ENCODE data around the gene ZSCAN10. TPM values are rescaled to one million over a fixed set of nuclear protein-coding genes. Genes with fewer than 3 reads are reported as not detected.

ZSCAN10 gene
- total RNA-seq, 1 donor from 2014 or later, result 50.7 TPM

DNA sequence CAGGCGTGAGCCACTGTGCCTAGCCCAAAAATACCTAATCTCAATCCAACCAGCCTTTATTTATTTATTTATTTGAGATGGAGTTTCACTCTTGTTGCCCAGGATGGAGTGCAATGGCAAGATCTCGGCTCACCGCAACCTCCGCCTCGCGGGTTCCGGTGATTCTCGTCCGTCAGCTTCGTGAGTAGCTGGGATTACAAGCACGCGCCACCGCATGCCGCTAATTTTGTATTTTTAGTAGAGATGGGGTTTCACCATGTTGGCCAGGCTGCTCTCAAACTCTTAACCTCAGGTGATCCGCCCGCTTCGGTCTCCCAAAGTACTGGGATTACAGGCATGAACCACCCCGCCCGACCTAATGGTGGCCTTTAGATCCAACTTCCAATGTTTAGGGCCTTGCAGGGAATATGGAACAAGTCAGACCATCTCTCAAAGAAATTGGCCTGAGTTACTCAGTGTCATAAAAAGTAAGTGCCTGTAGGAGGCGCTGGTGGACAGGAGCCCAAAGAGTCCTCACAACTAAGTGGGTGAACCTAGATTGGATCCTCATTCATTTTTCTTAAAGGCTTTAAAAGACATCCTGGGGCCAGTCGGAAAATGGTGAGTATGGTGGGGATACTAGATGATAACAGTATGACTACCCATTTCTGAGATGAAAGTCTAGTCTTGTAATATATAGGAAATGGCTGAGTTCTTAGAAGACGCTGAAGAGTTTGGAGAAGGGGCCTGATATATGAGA, 4.6 kb downstream of the ZSCAN10 start:
- Mint-ChIP-seq H3K4me3 (ENCODE audit: unreplicated experiment) (no peak overlapping the region), H3K27me3 (ENCODE audit: unreplicated experiment) (peaks cover 14% of the 10 kb centered on the region), H3K9me3 (ENCODE audit: unreplicated experiment) (no peaks in the 10 kb centered on the region), H3K4me1 (ENCODE audit: unreplicated experiment) (peaks cover 25% of the 10 kb centered on the region), H3K36me3 (ENCODE audit: low read depth, unreplicated experiment) (peaks cover 12% of the 10 kb centered on the region), H3K27ac (ENCODE audit: unreplicated experiment) (peak overlapping the region; percentile 10)
- TF ChIP-seq, protein P1, sequence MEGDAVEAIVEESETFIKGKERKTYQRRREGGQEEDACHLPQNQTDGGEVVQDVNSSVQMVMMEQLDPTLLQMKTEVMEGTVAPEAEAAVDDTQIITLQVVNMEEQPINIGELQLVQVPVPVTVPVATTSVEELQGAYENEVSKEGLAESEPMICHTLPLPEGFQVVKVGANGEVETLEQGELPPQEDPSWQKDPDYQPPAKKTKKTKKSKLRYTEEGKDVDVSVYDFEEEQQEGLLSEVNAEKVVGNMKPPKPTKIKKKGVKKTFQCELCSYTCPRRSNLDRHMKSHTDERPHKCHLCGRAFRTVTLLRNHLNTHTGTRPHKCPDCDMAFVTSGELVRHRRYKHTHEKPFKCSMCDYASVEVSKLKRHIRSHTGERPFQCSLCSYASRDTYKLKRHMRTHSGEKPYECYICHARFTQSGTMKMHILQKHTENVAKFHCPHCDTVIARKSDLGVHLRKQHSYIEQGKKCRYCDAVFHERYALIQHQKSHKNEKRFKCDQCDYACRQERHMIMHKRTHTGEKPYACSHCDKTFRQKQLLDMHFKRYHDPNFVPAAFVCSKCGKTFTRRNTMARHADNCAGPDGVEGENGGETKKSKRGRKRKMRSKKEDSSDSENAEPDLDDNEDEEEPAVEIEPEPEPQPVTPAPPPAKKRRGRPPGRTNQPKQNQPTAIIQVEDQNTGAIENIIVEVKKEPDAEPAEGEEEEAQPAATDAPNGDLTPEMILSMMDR (IDR thresholded peaks at IDR 0.05; ENCODE audit: unreplicated experiment), result peak; percentile 70
- peak; percentile 62 for DNase-seq (ENCODE audit: low spot score)

DNA sequence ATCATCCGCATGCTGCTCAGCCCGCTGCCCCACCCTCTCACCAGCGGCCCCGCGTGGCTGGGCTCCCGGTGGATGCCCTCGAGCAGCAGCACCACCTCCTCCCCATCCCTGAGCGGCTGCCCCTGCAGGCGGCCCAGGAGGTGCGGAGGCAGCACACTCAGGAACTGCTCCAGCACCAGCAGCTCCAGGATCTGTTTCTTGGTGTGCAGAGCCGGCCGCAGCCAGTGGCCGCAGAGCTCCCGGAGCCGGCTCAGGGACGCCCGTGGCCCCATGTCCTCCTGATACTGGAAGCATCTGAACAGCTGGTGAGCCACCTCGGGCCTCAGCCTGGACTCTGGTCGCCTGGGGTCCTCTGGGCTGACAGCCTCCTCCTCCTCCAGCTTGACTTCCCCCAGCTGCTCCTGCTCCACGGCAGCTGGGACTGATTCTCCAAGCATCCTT, 6.6 kb downstream of the ZSCAN10 start:
- peaks cover 24% of the 10 kb centered on the region for H3K4me1 Mint-ChIP-seq (ENCODE audit: unreplicated experiment)
- H3K4me3 Mint-ChIP-seq (ENCODE audit: unreplicated experiment), result no peak overlapping the region
- DNase-seq (ENCODE audit: low spot score), result no peak
- peaks cover 15% of the 10 kb centered on the region for H3K27me3 Mint-ChIP-seq (ENCODE audit: unreplicated experiment)
- TF ChIP-seq, protein P1 (IDR thresholded peaks at IDR 0.05; ENCODE audit: unreplicated experiment), result no peak
- H3K9me3 Mint-ChIP-seq (ENCODE audit: unreplicated experiment), result no peaks in the 10 kb centered on the region
- H3K36me3 Mint-ChIP-seq (ENCODE audit: low read depth, unreplicated experiment), result peaks cover 12% of the 10 kb centered on the region
- no peak overlapping the region for H3K27ac Mint-ChIP-seq (ENCODE audit: unreplicated experiment)

DNA sequence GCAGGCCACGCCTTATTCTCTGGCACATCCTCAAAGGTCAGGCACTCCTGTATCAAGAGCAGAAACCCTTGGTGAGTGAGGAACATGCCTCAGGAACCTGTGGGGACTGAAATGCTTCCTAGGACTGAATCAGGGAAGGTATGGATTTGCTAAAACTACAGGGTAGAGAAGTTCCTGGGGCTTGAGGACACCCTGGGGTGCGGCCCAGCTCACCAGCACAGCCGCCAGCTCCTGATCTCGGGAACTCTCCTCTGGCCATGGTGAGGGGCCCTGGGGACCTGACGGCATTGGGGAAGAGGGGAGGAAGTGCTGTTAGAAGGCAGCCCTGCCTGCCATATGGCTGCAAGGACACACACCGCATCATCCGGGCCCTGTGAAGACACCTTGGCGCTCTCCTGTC, 7.5 kb downstream of the ZSCAN10 start:
- H3K36me3 Mint-ChIP-seq (ENCODE audit: low read depth, unreplicated experiment), result peaks cover 12% of the 10 kb centered on the region
- peaks cover 25% of the 10 kb centered on the region for H3K4me1 Mint-ChIP-seq (ENCODE audit: unreplicated experiment)
- no peaks in the 10 kb centered on the region for H3K9me3 Mint-ChIP-seq (ENCODE audit: unreplicated experiment)
- no peak overlapping the region for H3K4me3 Mint-ChIP-seq (ENCODE audit: unreplicated experiment)
- no peak for DNase-seq (ENCODE audit: low spot score)
- TF ChIP-seq, protein P1 (IDR thresholded peaks at IDR 0.05; ENCODE audit: unreplicated experiment), result no peak
- no peak overlapping the region for H3K27ac Mint-ChIP-seq (ENCODE audit: unreplicated experiment)
- peaks cover 11% of the 10 kb centered on the region for H3K27me3 Mint-ChIP-seq (ENCODE audit: unreplicated experiment)

DNA sequence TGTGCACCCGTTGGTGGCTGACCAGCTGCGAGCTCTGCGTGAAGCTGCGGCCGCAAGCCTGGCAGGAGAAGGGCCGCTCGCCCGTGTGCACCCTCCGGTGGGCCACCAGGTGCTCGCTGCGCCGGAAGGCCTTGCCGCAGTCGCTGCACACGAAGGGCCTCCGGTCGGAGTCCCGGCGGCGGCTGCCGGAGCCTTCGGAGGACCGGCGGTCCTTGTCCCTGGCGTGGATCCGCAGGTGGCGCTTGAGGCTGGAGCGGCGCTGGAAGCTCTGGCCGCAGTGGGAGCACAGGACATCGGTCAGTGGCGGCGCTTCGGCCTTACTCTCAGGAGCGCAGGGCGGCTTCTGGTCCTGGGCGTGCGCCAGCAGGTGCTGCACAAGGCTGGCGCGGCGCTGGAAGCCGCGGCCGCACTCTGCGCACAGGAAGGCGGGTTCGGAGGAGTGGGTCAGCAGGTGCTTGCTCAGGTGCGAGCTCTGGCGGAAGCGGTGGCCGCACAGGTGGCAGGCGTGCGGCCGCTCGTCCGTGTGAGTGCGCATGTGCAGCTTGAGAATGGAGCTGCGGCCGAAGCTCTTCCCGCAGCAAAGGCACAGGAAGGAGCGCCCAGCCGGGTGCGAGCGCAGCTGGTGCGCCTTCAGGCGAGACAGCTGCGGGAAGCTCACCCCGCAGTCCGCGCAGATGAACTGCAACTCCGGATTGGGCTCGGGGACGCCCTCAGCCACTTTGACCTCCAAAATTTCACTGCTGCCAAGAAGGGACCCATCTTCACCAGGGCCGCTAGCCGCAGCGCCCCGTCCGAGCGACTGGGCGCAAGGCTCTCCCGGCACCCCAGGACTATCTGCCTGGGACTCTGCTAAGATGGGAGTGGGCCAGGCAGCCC, 9.1 kb downstream of the ZSCAN10 start:
- H3K9me3 Mint-ChIP-seq (ENCODE audit: unreplicated experiment), result no peaks in the 10 kb centered on the region
- DNase-seq (ENCODE audit: low spot score), result no peak
- H3K36me3 Mint-ChIP-seq (ENCODE audit: low read depth, unreplicated experiment), result peaks cover 12% of the 10 kb centered on the region
- peaks cover 38% of the 10 kb centered on the region for H3K4me1 Mint-ChIP-seq (ENCODE audit: unreplicated experiment)
- peak overlapping the region; percentile 42 for H3K4me3 Mint-ChIP-seq (ENCODE audit: unreplicated experiment)
- TF ChIP-seq, protein P1 (IDR thresholded peaks at IDR 0.05; ENCODE audit: unreplicated experiment), result no peak
- H3K27ac Mint-ChIP-seq (ENCODE audit: unreplicated experiment), result no peak overlapping the region
- peaks cover 14% of the 10 kb centered on the region for H3K27me3 Mint-ChIP-seq (ENCODE audit: unreplicated experiment)
